HTR-8/SVneo (cell line): ENCODE data around the gene RGMB.

Source experiments
- DNase-seq: peaks from one replicate; pipeline ENCODE4 v3.0.0; 2011; ENCODE audit warnings: low spot score, mixed read lengths; ENCODE audit not compliant: insufficient read length
- FAIRE-seq: peaks from 2 replicates; lab custom pipeline; 2011; peaks lifted over from hg19 to GRCh38; lab: Jason Lieb, UNC

Gene RGMB

DNA sequence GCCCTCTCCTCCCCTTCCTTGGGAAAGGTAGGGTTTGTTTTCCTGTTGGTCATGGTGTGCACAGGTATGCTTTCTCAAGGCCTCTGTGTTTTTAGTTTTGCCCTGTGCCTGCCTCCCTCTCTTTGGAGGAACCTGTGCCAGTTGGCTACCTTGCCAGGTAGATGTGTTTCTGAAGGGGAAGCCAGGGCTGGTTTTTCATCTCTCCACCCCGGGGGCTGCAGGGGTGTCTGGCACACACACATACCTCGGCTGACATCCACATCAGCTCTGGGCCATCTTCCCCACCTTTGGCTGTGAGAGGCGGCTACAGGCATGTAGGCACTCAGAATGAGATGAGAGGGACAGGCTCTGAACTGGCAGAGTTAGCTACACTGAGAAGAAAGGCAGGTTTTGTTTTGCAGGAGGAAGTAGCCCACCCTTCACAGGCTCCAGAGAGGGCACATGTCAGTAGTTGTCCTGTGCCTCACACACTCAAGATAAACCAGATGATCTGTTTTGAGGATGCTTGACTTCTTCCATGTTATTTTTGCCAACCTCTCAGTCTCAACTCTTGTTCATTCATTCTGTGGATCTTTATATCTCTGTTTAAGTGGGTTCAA, 9.7 kb downstream of the RGMB start:
- no peak for FAIRE-seq
- no peak for DNase-seq

DNA sequence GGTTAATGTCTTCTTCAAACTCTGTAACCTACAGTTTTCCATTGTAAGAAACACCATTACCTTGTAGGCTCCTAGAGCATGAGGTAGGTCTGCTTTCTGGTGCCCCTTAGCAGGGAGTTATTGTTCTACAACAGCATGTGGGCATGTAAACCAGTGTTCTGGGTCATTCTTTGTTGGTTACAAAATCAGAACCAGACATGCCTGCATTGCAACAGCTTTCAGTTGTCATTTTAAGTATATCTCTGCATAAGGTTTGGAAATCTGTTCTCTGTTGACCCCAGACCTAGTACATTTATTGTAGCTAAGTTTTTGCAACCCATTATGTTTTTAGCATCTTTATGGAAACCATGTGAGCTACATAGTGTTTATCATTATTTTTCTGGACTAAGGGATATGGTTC, 10.9 kb downstream of the RGMB start:
- FAIRE-seq (no peak), DNase-seq (no peak)

DNA sequence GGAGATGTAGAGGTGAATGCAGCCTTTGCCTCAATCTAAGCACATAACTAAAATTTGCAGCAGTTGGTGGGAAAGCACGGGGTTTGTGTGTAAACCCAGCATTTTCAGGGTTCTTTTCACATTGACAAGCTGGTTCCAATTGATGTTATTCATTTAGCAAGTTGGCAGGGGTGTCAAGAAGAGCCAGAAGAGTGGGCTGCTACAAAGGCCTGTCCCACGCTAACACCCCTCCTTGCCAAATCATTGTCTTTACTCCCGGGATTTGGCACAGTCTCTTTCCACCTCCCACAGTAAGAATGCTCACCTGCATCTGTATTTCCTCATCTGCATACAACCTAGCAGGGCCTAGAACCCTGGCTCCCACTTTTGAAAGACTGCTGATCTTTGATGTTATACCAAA, 11.8 kb downstream of the RGMB start:
- DNase-seq (no peak), FAIRE-seq (no peak)

DNA sequence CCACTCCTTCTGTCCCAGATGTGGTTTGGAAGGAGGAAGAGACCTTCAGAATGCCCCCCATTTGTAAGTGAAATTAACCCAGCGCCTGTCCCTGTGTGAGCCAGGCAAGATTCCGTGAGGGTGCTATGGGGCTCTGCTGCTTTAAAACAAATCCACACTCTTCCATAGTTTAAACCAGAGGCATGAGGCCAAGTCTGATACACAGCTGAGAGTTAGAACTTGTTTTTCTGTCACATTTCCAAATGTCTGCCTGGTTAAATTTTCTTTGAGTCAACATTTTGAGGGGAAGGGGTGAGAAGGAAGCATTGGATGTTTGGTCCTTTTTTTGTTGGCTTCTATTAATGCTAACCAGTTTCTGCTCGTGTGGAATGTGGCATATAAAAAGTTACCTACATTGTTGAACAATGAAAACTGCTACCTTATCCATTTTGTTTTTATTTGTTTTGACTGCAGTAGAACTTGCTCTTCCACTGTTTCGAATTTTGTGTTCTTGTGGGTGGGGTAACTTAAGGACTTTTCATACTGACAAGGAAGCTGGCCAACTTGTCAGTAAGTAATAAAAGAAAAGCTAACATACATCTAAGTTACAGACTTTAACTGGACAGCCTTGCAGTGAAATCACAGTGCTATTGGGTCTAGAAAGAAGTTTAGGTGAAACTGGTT, 12.9 kb downstream of the RGMB start:
- FAIRE-seq = no peak
- DNase-seq = no peak

DNA sequence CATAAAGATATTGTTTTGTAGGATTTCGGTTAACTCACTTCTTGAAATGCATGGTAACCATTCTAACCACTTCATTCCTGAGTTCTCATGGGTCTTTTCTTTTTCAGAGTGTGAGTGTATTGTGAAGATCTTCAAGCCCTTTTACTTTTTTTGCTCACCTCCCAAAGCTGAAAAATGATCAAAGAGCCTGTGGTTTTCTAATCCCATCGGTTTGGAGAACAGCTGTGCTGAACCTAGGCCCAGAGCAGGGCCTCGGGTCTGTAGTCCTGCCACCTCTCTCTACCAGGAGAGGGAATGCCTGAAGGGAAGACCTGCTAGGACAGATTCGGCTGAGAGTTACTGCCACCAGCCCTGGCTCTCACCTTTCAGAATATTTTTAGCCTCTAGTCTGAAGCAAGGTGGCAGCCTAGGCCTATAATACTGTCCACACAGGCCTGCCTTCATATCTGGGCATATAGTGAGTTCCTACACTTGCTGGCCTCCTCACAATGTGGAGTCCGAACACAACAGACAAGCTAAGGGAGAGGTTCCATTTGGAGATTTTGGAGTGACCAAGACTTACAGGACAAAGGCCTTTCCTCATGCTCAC, 13.8 kb downstream of the RGMB start:
- DNase-seq (no peak), FAIRE-seq (no peak)

DNA sequence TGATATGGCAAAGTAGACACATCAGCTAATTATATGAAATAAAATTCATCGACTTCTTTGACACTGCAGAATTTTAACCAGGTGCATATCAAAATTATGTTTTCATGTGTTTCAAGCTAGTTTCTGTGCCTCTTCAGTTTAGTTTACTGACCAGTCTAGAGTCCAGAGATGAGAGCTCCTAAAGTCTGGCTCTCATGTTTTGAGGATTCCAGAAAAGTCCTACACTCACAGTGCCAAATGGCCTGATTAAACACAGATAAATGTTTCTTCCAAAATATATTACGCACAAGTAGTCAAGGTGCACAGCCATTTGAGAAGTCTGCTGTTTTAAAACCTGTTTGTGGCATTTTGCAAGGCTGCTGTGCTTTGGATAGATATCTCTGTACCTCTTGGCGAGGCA, 15.6 kb downstream of the RGMB start:
- FAIRE-seq (no peak), DNase-seq (no peak)

DNA sequence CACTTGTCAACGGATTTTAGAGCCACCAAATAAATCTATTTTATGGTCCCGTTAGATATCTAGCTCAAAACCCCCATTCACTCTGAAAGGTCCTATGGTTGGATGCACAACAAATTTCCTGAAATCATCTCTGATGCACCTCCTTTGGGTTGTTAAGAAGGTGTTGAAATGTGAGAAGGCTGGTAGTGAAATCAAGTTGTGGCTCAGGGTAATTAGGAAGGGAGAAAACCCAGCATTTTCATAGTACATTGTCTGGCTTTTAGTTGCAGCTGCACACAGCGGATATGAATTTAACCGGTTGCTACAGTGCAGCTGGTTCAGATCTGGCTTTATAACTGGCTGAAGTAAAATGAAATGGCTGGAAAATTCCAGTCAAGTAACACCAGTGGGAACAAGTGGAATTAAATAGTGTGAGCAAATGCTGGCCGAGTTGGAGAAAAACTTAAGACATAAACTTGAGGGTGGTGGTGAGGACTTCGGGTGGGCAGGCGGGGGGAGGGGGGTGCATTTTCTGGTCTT, 17.6 kb downstream of the RGMB start:
- FAIRE-seq = no peak

DNA sequence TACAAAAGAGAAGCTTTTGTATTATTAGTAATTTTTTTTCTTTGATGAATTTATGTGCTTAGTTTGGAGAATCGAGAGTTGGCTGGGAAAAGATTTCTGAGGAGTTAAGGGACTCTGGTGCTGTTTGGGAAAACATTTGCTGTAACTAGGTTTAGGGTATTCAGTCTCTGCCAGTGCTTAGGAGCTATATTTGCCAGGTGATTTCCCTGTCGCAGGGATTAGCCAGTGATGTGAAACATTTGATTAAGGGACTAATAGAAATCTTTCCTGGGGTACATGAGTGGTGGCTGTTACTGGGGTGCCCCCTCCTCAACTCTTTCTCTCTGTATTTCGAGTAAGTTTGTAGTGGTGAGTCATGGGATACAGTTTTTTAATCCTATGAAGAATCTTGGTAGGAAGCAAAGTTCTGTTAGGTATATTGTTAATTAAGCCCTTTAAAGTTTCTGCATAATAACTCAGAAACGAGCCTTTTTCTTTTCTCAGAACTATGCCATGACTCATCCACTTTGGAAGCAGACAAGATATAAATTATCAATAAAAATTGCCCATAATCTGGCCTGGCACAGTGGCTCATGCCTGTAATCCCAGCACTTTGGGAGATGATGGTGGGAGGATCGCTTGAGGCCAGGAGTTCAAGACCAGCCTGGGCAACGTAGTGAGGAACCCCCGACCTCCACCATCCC, 18.6 kb downstream of the RGMB start:
- FAIRE-seq (no peak), DNase-seq (no peak)

More for the DNA sequence above, 17.6 kb downstream of the RGMB start:
- DNase-seq = no peak

DNA sequence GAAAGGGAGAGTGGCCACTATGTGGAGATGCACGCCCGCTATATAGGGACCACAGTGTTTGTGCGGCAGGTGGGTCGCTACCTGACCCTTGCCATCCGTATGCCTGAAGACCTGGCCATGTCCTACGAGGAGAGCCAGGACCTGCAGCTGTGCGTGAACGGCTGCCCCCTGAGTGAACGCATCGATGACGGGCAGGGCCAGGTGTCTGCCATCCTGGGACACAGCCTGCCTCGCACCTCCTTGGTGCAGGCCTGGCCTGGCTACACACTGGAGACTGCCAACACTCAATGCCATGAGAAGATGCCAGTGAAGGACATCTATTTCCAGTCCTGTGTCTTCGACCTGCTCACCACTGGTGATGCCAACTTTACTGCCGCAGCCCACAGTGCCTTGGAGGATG, 19.8 kb downstream of the RGMB start:
- DNase-seq (no peak), FAIRE-seq (no peak)

DNA sequence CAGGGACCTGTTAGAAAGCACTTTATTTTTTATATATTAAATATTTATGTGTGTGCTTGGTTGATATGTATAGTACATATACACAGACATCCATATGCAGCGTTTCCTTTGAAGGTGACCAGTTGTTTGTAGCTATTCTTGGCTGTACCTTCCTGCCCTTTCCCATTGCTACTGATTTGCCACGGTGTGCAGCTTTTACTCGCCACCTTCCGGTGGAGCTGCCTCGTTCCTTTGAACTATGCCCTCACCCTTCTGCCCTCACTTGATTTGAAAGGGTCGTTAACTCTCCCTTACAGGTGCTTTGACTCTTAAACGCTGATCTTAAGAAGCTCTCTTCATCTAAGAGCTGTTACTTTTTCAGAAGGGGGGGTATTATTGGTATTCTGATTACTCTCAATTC, 20.5 kb downstream of the RGMB start:
- FAIRE-seq (no peak), DNase-seq (no peak)

DNA sequence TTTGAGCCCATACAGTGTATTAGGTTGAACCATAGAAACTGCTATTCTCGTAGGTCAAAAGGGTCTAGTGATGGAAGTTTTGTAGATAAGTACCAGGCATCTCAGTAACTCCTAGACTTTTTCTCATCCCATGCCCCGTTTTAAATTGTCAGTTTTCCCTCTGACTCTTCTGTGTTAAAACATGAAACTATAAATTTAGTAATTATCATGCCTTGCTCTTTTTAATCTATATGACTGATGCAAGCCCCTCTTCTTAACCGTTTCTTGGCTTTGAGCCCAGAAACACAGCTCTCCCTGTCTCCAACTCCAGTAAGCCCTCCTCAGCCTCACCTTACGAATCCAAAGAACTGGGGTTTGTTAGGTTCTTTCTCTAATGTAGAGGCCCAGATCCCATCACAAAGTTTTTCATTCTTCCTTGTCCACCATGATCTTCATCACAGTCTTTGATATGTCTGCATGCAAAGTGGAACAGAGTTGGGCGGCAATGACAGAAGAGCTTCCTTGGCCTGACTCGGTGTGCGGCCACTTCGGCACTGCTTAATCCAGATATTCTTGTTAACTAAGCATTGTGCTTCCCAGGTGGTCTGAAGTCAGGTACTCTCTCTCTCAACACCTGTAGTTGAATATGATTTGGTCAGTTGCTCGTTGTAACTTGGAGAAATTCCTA, 21.1 kb downstream of the RGMB start:
- FAIRE-seq = no peak
- no peak for DNase-seq

DNA sequence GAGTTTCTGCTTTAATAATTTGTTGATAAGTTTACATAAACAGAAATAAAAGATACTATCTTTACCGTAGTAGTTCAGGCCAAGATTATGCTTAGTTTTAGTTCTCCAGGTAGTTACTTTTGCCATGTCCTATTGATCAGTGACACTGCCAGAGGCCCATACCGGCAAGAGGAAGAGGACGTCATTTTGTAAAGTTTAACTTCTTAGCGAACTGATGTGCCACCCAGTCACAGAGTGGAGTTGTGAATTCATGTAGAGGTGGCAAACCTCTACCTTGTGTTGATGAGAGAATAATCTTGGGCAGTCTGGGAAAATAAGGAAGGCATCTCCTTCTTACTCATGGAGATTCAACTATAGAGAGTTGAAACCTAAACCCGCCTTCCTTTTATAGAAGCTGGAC, 21.8 kb downstream of the RGMB start:
- FAIRE-seq = no peak
- DNase-seq = no peak

DNA sequence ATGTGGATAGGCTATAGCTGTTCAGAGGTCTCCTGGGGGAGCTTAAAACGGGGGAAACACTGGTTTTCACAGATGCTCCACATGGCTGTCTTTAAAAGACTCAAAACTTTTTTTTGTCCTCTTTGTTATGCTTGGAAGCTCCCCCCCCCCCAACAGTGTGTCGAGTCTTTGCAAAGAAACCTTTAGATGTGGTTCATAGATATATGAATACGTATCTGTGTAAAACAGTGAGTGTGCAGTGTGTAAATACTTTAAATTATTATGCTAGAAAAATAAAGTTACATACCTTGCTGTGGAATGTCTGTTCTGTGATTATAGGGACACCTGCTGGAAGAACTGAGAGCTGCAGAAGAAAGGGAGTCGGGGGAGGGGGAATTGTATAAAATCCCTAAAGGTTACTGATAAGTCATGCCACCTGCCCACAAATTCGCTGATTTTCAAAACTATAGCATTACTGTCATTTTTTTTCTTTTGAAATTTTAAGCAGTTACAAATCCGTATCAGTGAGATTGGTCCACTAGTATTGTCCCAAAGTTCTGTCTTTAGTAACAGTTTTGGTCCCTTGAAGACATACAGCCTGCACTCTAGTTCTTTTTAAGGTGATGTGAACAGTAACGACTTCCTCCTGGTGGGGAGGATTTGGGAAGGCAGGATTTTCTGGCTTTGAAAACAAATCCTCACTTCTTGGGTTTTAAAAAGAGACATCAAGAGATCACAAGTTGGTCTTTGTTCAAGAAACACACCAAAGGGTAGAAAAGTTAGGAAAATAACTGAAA, 22.9 kb downstream of the RGMB start:
- peak; percentile 56 for DNase-seq
- FAIRE-seq = no peak

DNA sequence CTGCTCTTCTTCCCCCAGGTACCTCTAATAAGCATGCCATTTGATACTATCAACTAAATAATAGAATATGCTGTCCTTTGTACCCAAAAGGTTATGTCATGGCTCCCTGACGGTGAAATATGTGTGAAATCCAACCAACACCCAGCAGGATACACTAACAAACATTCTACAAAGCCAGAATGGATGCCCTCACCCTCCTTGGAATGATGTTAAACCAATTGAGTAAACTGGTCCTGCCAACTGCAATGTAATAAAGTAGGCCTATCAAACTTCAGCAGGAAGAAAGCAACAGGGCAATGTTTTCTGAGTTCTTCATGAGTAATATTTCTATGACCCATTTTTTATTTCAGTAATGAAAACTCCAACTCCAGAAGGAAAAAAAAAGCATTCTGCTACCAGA, 24.9 kb downstream of the RGMB start:
- no peak for DNase-seq

DNA sequence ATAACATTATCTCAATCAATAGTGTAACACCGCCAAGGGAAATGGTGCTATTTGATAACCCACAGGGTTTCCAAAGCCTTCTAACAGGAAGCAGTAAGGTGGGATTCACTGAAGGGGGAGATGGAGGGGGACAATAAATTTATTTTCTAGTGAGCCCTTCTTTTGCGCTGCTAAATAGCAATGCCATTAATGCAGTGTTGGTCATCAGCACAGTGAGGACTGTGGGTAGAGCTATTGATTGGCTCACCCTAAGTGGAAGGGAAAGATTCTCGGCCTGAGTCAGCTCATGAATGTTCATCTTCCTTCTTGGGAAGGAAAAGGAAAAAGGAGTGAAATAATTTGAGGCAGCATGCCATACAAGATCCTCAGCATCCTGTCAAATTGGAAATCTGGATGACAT, 25.4 kb downstream of the RGMB start:
- FAIRE-seq (no peak), DNase-seq (no peak)

More for the DNA sequence above, 24.9 kb downstream of the RGMB start:
- no peak for FAIRE-seq

DNA sequence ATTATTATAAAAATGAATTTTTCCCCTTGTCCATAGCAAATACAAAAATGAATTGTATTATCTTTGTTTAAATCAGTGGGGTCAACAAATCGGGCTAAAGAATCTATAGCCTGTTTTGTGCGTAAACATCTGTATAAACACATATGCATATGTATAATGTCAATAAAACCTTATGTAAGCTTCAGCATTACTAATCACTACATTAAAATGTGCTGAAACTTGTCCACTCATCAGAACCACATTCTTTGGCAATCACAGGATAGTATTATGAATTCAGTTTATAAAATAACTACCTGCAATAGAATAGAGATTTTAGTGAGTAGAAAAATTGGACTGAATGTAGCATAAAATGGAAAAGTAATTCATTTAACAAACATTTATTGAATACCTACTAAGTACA, 30.6 kb downstream of the RGMB start:
- no peak for FAIRE-seq
- DNase-seq = no peak

DNA sequence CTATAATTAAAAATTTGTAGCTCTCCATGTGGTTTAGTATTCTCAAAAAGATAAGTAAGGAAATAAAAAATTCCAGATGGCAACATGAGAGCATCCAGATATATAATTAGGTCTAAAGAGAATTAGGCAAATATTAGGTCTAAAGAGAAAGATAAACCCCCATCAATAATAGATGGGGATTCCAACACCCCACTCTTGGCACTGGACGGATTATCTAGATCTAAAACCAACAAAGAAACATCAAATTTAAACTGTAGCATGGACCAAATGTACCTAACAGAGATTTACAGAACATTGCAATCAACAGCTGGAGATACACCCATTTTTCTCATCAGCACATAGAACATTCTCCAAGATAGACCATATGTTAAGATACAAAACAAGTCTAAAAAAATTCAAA, 31.6 kb downstream of the RGMB start:
- FAIRE-seq = no peak
- DNase-seq = no peak

DNA sequence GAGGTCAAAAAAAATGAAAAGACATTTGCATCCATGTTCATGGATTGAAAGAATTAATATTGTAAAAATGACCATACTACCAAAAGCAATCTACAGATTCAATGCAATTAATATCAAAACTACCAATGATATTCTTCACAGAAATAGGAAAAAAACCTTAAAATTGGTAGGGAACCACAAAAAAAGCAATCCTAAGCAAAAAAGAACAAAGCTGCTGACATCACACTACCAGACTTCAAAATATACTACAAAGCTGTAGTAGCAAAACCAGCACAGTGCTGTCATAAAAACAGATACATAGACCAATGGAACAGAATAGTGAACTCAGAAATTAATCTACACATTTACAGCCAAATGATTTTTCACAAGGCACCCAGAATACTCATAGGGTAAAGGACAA, 34.3 kb downstream of the RGMB start:
- DNase-seq (no peak), FAIRE-seq (no peak)

DNA sequence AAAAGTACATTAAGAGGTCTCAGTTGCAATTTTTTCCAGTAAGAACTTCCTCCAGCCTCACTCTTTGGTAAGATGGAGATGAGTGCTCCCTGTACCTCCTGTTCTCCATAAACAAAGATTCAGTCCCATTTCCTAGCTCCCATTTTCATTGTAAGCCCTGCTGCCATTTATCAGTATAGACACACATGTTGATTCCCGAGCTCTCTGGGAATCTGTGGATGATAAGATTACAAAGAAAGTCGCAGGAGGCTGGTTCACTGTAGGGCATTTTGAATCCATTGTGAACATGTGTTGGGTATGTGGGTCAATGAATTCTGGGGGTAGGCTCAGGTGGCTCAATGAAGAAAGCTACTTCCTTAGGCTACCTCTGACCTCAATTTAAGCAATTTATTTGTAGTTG, 36.7 kb downstream of the RGMB start:
- DNase-seq = no peak
- FAIRE-seq = no peak

DNA sequence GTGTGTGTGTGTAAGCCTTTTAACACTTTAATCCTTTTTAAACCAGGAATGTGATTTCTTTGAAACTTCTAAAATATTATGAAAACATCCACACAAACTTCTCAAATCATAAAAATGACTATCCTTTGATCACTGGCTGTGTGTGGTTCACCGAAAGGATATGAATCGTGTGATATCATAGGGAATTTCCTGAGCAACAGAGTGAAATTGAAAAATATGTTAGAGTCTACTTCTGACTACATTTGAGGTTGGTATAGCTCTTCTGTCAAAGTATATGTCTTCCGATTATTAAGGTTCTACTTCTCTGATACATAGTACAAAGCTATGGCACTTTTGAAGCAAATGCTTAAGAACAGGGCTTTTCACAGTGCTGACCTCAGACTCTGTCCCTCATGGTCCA, 40.3 kb downstream of the RGMB start:
- FAIRE-seq (no peak), DNase-seq (no peak)
